K562 (cell line): ENCODE data around the gene NMNAT2.

Source experiments
- MAFK ChIP-seq: IDR thresholded peaks from 2 replicates; pipeline ENCODE4 v1.6.1; 2011; ENCODE audit warnings: low read length, improper control_type of control experiment
- NFIC ChIP-seq: fragments of 450-650 bp; IDR thresholded peaks from 2 replicates; pipeline ENCODE4 v1.6.1; 2017; ENCODE audit warnings: mild to moderate bottlenecking, inconsistent platforms
- NFRKB ChIP-seq: fragments of 450-650 bp; IDR thresholded peaks from 2 replicates; pipeline ENCODE4 v1.6.1; 2016; ENCODE audit warnings: low read depth
- POLR2A ChIP-seq: fragments of 450-650 bp; conservative IDR thresholded peaks from 2 replicates; pipeline ENCODE4 v1.6.1; 2016
- PTBP1 ChIP-seq: fragments of 200-400 bp; formaldehyde crosslinking; IDR thresholded peaks from 2 replicates; pipeline ENCODE4 v1.6.1; 2017; ENCODE audit warnings: low read depth, low read length
- TF ChIP-seq, protein P1 (sequence below), 3 experiments: IDR thresholded peaks in 2 of 3; conservative IDR thresholded peaks in 1 of 3; 2 replicates each; pipeline ENCODE4 v1.5.1; 2011 to 2012; ENCODE audit warnings: low read length in 3 of 3, mild to moderate bottlenecking in 3 of 3, control low read depth in 2 of 3, improper control_type of control experiment in 1 of 3, inconsistent platforms in 1 of 3, low read depth in 1 of 3, mixed read lengths in 1 of 3, moderate library complexity in 1 of 3; ENCODE audit not compliant: insufficient read depth in 2 of 3

GRCh38 chr1:183449223-183449770 lies 31.1 kb upstream of the NMNAT2 start:
- no peak for TF ChIP-seq NFIC
- TF ChIP-seq, protein P1, sequence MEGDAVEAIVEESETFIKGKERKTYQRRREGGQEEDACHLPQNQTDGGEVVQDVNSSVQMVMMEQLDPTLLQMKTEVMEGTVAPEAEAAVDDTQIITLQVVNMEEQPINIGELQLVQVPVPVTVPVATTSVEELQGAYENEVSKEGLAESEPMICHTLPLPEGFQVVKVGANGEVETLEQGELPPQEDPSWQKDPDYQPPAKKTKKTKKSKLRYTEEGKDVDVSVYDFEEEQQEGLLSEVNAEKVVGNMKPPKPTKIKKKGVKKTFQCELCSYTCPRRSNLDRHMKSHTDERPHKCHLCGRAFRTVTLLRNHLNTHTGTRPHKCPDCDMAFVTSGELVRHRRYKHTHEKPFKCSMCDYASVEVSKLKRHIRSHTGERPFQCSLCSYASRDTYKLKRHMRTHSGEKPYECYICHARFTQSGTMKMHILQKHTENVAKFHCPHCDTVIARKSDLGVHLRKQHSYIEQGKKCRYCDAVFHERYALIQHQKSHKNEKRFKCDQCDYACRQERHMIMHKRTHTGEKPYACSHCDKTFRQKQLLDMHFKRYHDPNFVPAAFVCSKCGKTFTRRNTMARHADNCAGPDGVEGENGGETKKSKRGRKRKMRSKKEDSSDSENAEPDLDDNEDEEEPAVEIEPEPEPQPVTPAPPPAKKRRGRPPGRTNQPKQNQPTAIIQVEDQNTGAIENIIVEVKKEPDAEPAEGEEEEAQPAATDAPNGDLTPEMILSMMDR (IDR thresholded peaks at IDR 0.05 in 2 of 3, conservative IDR thresholded peaks at IDR 0.05 in 1 of 3; ENCODE audit: insufficient read depth in 2 of 3, low read depth in 1 of 3, low read length in 3 of 3): no peak
- no peak for TF ChIP-seq POLR2A
- TF ChIP-seq NFRKB: no peak
- TF ChIP-seq PTBP1: no peak
- TF ChIP-seq MAFK: no peak
